Endothelial cell of umbilical vein (primary cell): Measurements from ENCODE around the gene ECM2.

Source experiments
- CTCF ChIP-seq, 2 donors: IDR thresholded peaks; 1 replicate in 1 of 2; 2 replicates in 1 of 2; pipeline ENCODE4 v1.5.1; 2011; ENCODE audit warnings: low read length in 2 of 2, mild to moderate bottlenecking in 2 of 2, moderate library complexity in 2 of 2, control low read depth in 1 of 2, inconsistent platforms in 1 of 2, low read depth in 1 of 2; ENCODE audit not compliant: insufficient read depth in 1 of 2; ENCODE audit errors: extremely low read depth in 1 of 2
- EZH2 ChIP-seq: IDR thresholded peaks from 2 replicates; pipeline ENCODE4 v1.6.1; 2012; ENCODE audit warnings: borderline replicate concordance, low read depth, mild to moderate bottlenecking, moderate library complexity, low read length, inconsistent platforms; ENCODE audit not compliant: severe bottlenecking
- FOS ChIP-seq: IDR thresholded peaks from 2 replicates; pipeline ENCODE4 v1.6.1; 2011; ENCODE audit warnings: mild to moderate bottlenecking, low read length, moderate library complexity, borderline replicate concordance; ENCODE audit not compliant: insufficient read depth
- JUN ChIP-seq: IDR thresholded peaks from 2 replicates; pipeline ENCODE4 v1.6.1; 2011; ENCODE audit warnings: borderline replicate concordance, low read depth; ENCODE audit not compliant: insufficient read length, insufficient read depth
- POLR2A ChIP-seq: IDR thresholded peaks from 2 replicates; pipeline ENCODE4 v1.6.1; 2012; ENCODE audit warnings: low read depth, mild to moderate bottlenecking, control low read depth, low read length
- POLR2AphosphoS5 ChIP-seq: IDR thresholded peaks from 2 replicates; pipeline ENCODE4 v1.6.1; 2012; ENCODE audit warnings: low read depth, mild to moderate bottlenecking, control low read depth, low read length, moderate library complexity; ENCODE audit not compliant: insufficient read depth
- TF ChIP-seq, protein P1 (sequence below): IDR thresholded peaks from 2 replicates; pipeline ENCODE4 v1.6.1; 2011; ENCODE audit not compliant: insufficient read depth, insufficient read length

GRCh38 chr9:92527291-92527828 is 8.4 kb downstream of the ECM2 start:
- TF ChIP-seq POLR2A (no peak), POLR2AphosphoS5 (no peak), CTCF (IDR thresholded peaks at IDR 0.05; ENCODE audit: extremely low read depth in 1 of 2, insufficient read depth in 1 of 2, low read depth in 1 of 2, low read length in 2 of 2) (no peak), EZH2 (no peak), JUN (no peak), FOS (no peak)
- TF ChIP-seq, protein P1, sequence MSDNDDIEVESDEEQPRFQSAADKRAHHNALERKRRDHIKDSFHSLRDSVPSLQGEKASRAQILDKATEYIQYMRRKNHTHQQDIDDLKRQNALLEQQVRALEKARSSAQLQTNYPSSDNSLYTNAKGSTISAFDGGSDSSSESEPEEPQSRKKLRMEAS: no peak
